NOMO-1 treated with dmso at 0.1 percent for 144 hours (cell line): Measurements from ENCODE around the gene GOLGA1.
"Not testable (repeated sequence)": the region's sequence is repeated elsewhere in the genome, so short reads cannot be mapped to it uniquely, and the experiment has no call there.

Experiments used
- DNase-seq: peaks from one replicate; lab custom pipeline; 2025; ENCODE audit not compliant: unreplicated experiment; lab: John Stamatoyannopoulos, UW

The GOLGA1 gene

GRCh38 chr9:124840300-124840833, 100.5 kb downstream of the GOLGA1 start:
- no peak for DNase-seq

DNA sequence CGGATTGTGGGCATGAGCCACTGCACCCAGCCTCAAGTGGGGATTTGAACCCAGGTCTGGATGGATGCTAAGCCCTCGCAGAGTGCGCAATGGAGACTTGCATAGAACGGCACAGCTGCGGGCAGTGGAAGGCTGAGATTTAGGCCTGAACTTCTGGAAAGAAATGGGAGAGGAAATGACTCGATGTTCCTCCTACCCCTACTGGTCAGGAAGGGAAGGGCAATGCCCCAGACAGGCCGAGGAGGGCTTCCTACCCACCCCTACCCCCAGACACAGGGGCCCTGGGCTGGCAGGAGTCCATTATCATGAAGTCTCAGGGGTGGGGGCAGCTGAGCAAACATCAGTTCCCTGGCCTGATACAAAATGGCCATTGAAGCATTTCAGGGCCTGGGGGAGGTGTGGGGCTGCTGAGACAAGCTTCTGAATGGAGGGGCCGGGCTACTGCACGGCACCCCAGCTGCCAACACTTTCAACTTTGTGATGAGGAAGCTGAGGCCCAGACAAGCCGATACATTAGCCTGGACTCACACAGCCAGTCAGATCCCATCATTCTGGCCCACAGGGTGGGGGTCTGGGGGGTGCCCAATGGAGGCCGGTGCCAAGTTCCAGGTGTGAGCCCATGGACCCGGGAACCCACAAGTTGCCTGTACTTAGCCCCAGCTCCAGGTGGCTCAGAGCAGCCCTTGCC, 101.1 kb downstream of the GOLGA1 start:
- no peak for DNase-seq

DNA sequence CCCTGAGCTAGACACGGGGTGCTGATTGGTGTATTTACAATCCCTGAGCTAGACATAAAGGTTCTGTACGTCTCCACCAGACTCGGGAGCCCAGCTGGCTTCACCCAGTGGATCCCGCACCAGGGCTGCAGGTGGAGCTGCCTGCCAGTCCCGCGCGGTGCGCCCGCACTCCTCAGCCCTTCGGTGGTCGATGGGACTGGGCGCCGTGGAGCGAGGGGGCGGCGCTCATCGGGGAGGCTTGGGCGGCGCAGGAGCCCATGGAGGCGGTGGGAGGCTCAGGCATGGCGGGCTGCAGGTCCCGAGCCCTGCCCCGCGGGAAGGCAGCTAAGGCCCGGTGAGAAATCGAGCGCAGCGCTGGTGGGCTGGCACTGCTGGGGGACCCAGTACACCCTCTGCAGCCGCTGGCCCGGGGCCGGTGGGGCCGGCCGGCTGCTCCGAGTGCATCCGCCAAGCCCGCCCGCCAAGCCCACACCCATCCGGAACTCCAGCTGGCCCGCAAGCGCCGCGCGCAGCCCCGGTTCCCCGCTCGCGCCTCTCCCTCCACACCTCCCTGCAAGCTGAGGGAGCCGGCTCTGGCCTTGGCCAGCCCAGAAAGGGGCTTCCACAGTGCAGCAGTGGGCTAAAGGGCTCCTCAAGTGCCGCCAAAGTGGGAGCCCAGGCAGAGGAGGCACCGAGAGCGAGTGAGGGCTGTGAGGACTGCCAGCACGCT, 102.2 kb downstream of the GOLGA1 start:
- not testable (repeated sequence) for DNase-seq

DNA sequence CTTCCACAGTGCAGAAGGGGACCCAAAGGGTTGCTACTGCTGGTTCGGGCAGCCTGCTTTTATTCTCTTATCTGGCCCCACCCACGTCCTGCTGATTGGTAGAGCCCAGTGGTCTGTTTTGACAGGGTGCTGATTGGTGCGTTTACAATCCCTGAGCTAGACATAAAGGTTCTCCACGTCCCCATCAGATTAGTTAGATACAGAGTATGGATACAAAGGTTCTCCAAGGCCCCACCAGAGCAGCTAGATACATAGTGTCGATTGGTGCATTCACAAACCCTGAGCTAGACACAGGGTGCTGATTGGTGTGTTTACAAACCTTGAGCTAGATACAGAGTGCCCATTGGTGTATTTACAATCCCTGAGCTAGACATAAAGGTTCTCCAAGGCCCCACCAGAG, 102.8 kb downstream of the GOLGA1 start:
- not testable (repeated sequence) for DNase-seq

DNA sequence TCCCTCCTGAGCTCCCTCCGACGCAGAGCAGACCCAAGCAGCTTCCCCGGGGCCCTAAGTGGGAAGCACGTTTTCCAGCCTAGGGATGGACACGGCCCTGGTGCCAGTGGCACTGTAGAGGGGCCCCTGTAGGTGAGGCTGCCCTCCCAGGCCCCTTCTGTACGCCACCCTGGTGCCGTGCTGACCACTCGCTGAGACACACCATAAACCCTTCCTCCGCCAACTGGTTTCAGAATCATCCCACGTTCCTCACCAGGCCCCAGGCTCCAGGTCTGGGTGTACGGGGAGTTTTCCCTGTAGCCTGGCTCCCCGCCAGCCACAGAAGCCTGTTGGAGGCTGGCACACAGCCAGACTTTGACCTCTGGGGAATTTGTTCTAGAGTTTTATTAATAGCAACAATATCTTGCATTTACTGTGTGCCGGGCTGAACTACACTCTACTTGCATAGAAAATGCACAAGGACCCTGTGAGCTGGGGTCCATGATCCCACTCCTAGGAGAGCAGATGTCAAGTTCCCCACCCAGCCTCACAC, 105.8 kb downstream of the GOLGA1 start:
- no peak for DNase-seq

- no peak for DNase-seq
Observed at GRCh38 chr9:124834591-124834990, 106.3 kb downstream of the GOLGA1 start.

GRCh38 chr9:124831642-124832364, 109.1 kb downstream of the GOLGA1 start:
- no peak for DNase-seq

DNA sequence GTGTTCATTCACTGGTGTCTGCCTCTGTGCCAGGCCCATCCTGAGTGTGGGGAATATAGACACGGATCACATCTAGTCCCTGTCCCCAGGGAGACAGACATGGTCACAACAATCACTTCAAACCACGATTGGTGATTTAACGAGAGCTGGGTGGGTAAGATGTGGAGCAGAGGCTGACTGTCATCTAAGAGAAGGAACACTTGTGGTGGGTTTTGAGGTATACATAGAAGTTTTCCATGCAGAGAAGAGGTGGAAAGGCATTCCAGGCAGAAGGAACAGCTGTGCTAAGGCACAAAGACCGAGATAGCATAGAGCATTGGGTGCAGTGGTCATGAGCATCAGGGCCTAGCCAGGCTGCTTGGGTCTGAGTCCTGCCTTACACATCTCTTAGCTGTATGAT, 110.3 kb downstream of the GOLGA1 start:
- no peak for DNase-seq

DNA sequence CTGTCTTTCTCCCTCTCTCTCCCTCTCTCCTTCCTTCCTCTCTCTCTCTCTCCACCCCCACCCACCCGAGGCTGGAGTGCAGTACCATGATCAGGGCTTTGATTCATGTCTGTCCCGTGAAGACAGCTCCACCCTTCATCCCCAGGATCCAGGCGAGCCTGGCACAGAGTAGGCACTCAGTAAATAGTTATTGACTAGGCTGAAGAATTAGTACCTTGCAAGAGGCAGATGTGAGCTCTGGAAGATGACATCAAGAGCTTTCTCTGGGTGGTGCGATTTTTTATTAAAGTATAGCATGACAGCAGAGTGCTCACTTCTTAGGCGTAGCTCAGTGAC, 111.6 kb downstream of the GOLGA1 start:
- no peak for DNase-seq

- no peak for DNase-seq
Observed at GRCh38 chr9:124828489-124829333, 112.2 kb downstream of the GOLGA1 start.
